Measurements from ENCODE around the gene RNF186.
A peak's percentile ranks its signal among the peaks of the same experiment; 100 is the strongest.
"Not testable (repeated sequence)": the region's sequence is repeated elsewhere in the genome, so short reads cannot be mapped to it uniquely, and the experiment has no call there.

Gene RNF186

DNA sequence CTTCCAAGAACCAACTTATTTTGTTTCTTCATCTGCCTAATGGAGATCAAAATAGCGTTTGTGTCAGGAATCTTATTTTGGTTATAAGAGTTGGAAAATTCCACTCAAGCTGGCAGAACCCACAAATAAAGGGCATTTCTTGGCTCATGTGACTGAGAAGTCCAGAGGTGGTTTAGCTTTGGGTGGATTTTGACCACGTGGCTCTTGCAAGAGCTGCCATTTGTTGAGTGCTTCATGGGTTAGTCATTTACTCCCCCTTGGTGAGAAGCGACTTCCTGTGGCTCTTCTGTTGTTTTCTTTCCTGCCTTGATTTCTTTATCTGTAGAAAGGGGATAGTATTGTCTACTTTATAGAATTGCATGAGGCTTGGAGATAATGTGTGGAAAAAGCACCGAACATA lies 9.5 kb upstream of the RNF186 start:
- no peak for DNase-seq (ENCODE audit: low spot score)

DNA sequence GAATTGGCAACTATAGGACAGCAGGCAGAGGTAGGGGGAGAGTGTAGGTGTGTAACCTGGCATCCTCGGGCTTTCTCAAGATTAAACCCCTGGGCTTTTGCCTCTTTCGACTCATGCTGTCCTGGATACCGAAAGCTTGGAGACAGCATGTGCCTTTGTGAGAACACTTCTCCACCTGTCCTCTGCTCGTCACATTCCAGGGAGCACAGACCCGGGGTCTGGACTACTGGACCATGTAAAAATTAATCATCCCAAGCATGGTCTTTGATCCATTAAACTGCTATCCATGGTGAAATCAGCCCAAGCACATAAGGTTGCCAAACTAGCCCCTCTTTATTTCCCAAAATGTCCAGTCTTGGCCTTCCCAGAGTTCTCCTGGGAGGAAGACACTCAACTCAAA lies 9.0 kb upstream of the RNF186 start:
- no peak for DNase-seq (ENCODE audit: low spot score)

DNA sequence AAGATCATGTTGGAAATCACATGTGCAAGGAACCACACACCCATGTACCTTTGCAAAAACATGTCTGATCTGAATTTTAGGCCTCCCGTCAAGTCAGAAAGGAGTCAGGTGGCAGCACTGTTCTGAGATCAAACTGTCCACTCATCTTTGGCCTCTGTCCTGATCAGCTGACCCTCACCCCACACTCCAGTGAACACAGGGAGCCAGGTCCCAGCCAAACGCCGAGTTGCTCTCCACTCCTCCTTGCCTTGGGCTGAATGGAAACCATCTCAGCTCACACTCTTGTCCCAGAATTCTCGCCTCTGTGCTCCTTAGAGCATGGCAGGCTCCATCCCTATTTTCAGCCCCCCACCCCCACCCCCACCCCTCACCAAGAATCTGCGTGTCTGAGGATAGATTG lies 4.6 kb upstream of the RNF186 start:
- DNase-seq (ENCODE audit: low spot score), result no peak

- no peak for DNase-seq (ENCODE audit: low spot score)
Measured at GRCh38 chr1:19818324-19818723, 3.2 kb upstream of the RNF186 start.

GRCh38 chr1:19817160-19817559 lies 2.1 kb upstream of the RNF186 start:
- no peak for DNase-seq (ENCODE audit: low spot score)

GRCh38 chr1:19816737-19817086 lies 1.6 kb upstream of the RNF186 start:
- DNase-seq (ENCODE audit: low spot score), result not testable (repeated sequence)

DNA sequence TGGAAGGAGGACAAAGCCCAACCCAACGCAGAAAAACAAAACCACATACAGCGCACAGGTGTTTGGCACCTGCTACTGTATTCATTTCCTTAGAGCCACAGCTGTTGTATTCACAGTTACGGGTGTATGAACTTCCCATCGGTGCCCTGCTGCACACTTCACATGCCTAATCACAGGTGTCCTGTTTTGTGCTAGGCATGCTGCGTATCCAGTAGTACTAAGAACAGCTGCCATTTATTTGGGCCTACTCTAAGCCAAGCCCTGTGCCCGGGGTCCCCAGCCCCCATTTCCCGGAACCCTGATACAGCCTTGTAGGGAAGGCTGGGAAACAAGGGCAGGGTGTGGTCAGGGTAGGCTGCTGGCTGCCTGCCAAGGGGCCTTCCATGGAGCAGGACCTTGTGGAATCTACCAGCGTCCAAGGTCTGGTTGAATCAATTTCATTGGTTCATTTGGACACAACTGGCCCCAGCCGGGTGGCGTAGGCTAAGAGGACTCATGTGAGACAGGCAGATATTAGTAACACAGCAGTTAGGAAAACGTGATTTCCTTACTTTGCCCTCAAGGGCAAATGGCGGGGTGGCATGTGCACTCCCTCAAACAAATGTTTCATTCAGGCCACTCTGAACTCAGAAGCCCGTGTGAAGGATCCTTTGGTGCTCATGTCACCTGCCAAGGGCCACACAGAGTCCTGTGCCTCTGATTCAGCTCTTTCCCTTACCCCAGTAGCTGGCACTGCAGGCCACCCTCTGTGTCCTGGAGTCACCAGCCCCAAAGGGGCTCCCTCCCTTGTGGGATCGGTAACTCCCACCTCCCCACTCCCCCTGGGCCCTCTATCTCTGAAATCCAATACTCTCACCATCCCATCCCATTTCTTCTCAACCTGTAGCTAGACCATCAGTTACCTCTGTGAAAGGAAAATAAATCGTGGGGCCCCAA lies 986 bp upstream of the RNF186 start:
- DNase-seq (ENCODE audit: low spot score), result no peak

- DNase-seq (ENCODE audit: low spot score), result no peak
Measured at GRCh38 chr1:19814244-19814661, 830 bp downstream of the RNF186 start.

- DNase-seq (ENCODE audit: low spot score), result no peak
Measured at GRCh38 chr1:19813643-19813960, 1.5 kb downstream of the RNF186 start.

GRCh38 chr1:19812875-19813642 lies 2.0 kb downstream of the RNF186 start:
- no peak for DNase-seq (ENCODE audit: low spot score)

- DNase-seq (ENCODE audit: low spot score), result no peak
Measured at GRCh38 chr1:19811206-19811851, 3.8 kb downstream of the RNF186 start.

- no peak for DNase-seq (ENCODE audit: low spot score)
Measured at GRCh38 chr1:19809044-19809750, 5.9 kb downstream of the RNF186 start.

GRCh38 chr1:19808351-19808750 lies 6.7 kb downstream of the RNF186 start:
- no peak for DNase-seq (ENCODE audit: low spot score)

- no peak for DNase-seq (ENCODE audit: low spot score)
Measured at GRCh38 chr1:19804831-19805251, 10.2 kb downstream of the RNF186 start.

DNA sequence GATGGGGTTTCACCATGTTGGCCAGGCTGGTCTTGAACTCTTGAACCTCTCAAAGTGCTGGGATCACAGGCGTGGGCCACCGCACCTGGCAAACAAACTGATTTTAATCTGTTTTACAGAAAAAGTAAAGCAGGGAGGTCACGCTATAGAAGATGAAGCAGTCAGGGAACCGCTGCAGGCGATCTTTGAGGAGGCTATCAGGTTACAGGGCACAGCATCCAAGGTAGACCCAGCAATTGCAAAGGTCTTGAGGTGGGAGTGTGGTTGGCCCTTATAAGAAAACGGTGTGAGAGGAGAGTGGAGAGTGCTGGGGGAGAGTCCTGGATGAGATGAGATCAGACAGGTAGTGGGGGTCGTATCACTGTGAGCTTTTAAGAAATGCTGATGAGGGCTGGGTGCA lies 12.8 kb downstream of the RNF186 start:
- DNase-seq (ENCODE audit: low spot score), result no peak

- peak; percentile 74 for DNase-seq (ENCODE audit: low spot score)
Measured at GRCh38 chr1:19800076-19800804, 14.8 kb downstream of the RNF186 start.

GRCh38 chr1:19799230-19800075 lies 15.6 kb downstream of the RNF186 start, which contains the start of gene TMCO4:
TMCO4 (minus strand) TSS chr1:19799916; CDS start chr1:19780758, 19,158 bp downstream.
- DNase-seq (ENCODE audit: low spot score), result no peak

DNA sequence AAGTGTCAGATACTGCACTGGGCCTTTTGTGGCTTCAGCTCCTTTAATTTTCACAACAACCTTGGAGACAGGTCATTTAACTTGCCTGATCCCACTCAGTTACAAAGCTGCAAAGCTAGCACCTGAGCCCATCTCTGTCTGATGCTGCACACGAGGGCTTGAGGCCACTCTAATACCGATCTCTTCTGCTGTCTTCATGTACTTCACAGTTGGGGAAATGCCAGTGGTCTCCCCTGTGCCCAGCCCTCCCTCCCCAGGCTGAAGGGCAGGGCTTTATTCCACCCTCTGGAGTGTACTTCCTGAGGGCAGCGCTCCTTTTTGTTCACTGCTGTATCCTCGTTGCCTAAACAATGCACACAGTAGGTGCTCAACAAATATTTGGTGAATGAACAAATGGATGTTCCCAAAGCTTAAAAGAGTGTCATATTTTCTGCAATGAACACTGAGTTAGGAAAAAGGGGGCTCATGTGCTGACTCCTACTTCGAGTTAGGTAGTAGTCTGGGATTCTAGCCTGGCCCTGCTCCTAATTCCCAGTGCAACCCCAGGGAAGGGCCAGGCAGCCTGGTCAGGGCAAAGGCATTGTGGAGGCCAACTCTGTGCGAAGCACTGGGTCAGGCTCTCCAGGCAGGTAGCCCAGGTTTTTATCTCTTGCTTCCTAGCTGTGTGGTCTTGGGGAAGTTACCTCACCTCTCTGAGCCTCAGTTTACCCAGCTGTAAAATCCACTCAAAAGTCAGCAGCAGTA lies 16.4 kb downstream of the RNF186 start:
- no peak for DNase-seq (ENCODE audit: low spot score)

DNA sequence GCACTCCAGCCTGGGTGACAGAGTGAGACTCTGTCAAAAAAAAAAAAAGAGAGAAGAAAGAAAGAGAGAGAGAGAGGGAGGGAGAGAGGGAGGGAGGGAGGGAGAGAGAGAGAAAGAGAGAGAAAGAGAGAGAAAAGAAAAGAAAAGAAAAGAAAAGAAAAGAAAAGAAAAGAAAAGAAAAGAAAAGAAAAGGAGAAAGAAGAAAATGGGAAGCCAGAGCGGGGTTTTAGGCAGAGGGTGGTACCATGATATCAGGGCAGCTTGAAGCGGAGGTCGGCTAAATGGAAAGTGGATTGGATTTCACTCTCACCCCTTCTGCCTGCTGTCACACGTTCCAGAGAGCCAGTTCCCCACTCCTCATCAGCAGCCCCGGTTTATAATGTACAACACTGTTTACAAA lies 17.3 kb downstream of the RNF186 start:
- DNase-seq (ENCODE audit: low spot score), result no peak

- no peak for DNase-seq (ENCODE audit: low spot score)
Measured at GRCh38 chr1:19794583-19794982, 20.5 kb downstream of the RNF186 start.

Data from left forelimb (tissue), 1 donor.